Measurements from ENCODE around the gene RIMS4.
"Not testable (repeated sequence)": the region's sequence is repeated elsewhere in the genome, so short reads cannot be mapped to it uniquely, and the experiment has no call there.

The RIMS4 gene

DNA sequence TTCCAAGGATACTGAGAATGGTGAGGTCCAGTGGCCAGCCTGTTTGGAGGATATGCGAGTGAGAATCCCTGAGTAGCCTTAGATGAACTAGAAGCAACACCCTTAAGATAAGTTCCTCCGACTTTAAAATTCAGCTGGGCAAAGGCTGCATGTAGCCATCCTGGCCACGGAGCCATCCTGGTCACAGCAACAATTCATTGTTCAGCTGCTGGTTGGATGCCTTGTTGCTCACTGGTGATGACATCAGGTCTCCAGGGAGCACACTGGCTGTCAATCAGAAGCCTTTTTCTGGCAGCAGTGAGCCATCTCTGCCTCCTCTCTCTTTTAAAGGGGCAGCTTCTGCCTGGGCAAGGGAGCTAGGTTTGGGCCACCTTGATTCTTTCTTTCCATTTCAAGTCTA, 22.4 kb upstream of the RIMS4 start:
- no peak for TF ChIP-seq CTCF (conservative IDR thresholded peaks at IDR 0.05; ENCODE audit: low read depth, low read length)
- no peak for DNase-seq (ENCODE audit: low read depth)
- no peak overlapping the region for H3K4me3 ChIP-seq (ENCODE audit: low read length)

- no peak for TF ChIP-seq CTCF (conservative IDR thresholded peaks at IDR 0.05; ENCODE audit: low read depth, low read length)
- no peak for DNase-seq (ENCODE audit: low read depth)
- no peak overlapping the region for H3K4me3 ChIP-seq (ENCODE audit: low read length)
These were observed 20.6 kb upstream of the RIMS4 start for GRCh38 chr20:44830995-44831394.

- no peak for DNase-seq (ENCODE audit: low read depth)
- TF ChIP-seq CTCF (conservative IDR thresholded peaks at IDR 0.05; ENCODE audit: low read depth, low read length): no peak
- no peak overlapping the region for H3K4me3 ChIP-seq (ENCODE audit: low read length)
These were observed 20.2 kb upstream of the RIMS4 start for GRCh38 chr20:44830523-44830922.

DNA sequence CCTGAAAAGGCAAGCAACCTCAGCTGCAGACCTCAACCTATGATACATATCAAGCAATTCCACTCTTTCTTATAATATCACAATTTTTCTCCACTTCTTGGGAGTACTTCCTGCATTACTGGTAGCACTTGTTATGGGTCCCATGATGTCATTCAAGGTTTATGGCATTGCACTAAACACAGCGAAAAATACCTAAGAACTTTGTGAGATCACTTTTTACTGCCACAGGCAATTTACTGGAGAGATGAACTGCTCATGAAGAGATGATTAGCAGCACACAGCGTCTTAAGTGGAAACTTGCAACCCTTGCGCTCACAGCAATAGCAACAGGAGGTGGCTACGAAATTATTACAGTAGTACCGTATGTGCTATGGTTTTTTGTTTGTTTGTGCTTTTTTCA, 19.3 kb upstream of the RIMS4 start:
- no peak for DNase-seq (ENCODE audit: low read depth)

GRCh38 chr20:44828640-44829039, 18.3 kb upstream of the RIMS4 start:
- TF ChIP-seq CTCF (conservative IDR thresholded peaks at IDR 0.05; ENCODE audit: low read depth, low read length): no peak
- DNase-seq (ENCODE audit: low read depth): no peak

More for the DNA sequence above, 19.3 kb upstream of the RIMS4 start:
- H3K4me3 ChIP-seq (ENCODE audit: low read length): no peak overlapping the region
- no peak for TF ChIP-seq CTCF (conservative IDR thresholded peaks at IDR 0.05; ENCODE audit: low read depth, low read length)

GRCh38 chr20:44827401-44827800, 17.1 kb upstream of the RIMS4 start:
- no peak overlapping the region for H3K4me3 ChIP-seq (ENCODE audit: low read length)
- no peak for TF ChIP-seq CTCF (conservative IDR thresholded peaks at IDR 0.05; ENCODE audit: low read depth, low read length)
- DNase-seq (ENCODE audit: low read depth): no peak

More at GRCh38 chr20:44828640-44829039, 18.3 kb upstream of the RIMS4 start:
- H3K4me3 ChIP-seq (ENCODE audit: low read length): no peak overlapping the region

DNA sequence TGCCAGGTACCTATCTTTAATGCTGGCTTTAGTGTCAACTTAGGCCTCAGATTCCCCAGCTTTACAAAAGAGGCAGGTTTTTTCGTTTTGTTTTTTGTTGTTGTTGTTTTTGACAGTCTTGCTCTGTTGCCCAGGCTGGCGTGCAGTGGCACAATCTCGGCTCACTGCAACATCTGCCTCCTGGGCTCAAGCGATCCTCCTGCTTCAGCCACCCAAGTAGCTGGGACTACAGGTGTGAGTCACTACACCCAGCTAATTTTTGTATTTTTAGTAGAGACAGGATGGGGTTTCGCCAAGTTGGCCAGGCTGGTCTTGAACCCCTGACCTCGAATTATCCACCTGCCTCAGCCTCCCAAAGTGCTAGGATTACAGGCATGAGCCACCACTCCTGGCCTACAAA, 11.2 kb upstream of the RIMS4 start:
- DNase-seq (ENCODE audit: low read depth); H3K4me3 ChIP-seq (ENCODE audit: low read length): not testable (repeated sequence)

GRCh38 chr20:44819936-44820335, 9.6 kb upstream of the RIMS4 start:
- DNase-seq (ENCODE audit: low read depth): no peak
- H3K4me3 ChIP-seq (ENCODE audit: low read length): no peak overlapping the region

More at GRCh38 chr20:44819936-44820335, 9.6 kb upstream of the RIMS4 start:
- TF ChIP-seq CTCF (conservative IDR thresholded peaks at IDR 0.05; ENCODE audit: low read depth, low read length): no peak

Measured in retinal pigment epithelial cell (primary cell).